DMS153 treated with DMSO at 0.1 percent for 48 hours (cell line): ENCODE data around the gene KPNA4.
"Not testable (repeated sequence)": the region's sequence is repeated elsewhere in the genome, so short reads cannot be mapped to it uniquely, and the experiment has no call there.

ENCODE experiments used
- DNase-seq: peaks from one replicate; lab custom pipeline; 2025; ENCODE audit not compliant: unreplicated experiment; lab: John Stamatoyannopoulos, UW

KPNA4 gene

DNA sequence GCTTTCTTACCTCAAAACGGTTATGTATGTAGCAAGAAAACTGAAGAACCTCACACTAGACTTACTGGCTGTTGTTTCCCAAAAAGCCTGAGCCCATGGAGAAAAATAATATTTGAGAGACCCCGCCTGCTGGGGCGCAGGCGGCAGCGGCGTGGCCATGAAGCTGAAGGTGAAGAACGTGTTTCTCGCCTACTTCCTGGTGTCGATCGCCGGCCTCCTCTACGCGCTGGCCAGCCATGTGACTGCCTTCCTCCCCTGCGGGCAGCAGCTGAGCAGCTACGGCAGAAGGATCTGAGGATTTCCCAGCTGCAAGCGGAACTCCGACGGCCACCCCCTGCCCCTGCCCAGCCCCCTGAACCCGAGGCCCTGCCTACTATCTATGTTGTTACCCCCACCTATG lies 113.1 kb downstream of the KPNA4 start:
- DNase-seq, result not testable (repeated sequence)

DNA sequence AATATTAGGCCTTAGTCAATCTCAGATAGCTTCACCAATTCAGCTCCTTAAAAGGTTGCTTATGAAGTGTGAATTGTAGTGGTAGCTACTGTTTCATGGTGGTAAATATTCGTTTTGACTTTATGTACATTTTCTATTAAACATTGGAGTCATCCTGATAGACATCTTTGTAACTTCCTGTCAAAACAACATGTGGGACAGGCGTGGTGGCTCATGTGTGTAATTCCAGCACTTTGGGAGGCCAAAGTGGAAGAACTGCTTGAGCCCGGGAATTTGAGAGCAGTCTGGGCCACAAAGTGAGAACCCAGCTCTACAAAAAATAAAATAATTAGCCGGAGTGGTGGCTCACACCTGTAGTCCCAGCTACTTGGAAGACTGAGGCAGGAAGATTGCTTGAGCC lies 113.8 kb downstream of the KPNA4 start:
- DNase-seq, result no peak

DNA sequence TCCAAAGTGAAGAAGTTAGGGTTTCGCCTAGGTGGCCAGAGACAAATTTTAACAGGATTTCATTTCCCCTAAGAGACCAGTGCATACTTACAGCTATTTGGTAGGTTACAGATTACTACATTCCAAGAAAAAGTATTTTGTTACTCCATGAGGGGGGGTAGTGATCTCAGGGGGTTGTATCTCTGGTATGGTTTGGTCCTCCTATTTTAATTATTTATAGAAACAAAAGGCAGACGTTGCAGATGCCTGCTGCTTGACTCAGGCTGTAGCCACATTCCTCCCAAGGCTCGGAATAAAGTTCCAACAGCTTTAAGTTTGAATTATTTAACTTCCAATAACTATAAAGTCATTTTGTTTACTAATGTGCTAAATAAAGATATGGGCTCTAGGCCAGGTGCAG lies 114.5 kb downstream of the KPNA4 start:
- DNase-seq, result no peak

DNA sequence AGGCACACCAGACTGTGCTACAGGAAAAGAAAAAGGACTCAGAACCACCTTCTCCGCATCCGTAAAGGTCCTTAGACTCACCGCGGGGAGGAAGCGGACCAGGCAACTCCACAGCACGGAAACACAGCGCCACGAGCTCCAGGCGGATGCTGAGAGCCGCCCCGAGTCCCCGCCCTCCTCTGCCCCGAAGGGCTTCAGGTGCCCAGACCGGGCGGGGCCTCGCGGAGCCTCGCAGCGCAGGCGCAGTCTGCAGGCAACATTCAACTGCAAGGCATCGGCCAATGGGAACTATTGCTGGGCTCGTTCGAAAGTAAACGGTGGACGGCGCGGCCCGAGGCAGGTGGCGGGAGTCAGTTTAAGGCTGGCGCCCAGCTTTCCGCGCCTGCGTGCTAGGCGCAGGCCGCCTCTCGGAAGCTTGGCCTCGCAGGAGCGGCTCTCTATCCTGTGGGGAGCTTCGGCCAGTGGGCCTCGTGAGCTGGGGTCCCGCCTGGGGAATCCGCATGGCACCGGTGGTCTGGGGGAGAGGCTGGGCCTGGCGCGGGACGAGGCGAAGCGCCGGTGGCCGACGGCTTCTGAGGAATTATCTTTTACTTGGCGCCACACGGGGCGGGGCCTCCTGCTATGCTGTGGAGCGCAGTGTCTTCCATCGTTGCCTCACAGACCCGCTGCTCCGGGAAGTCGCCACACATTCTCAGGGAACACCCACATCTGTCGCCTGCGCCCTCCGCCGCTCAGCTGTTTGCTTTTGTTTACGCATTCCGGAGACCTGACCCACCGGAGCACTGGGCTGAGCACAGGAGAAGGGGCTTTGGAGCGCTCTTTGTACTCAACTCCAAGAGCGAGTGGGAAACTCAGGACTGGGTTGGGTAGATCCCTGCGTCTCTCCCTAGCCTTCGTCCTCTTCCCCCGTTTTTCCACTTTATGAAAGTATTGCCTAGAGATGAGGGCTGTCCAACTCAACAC lies 115.5 kb downstream of the KPNA4 start, which contains the start of gene TRIM59:
TSS of gene TRIM59 (minus strand) at position 151 of the 963 bp plus-strand sequence. CDS start 10,603 bp downstream, outside the sequence.
- no peak for DNase-seq

DNA sequence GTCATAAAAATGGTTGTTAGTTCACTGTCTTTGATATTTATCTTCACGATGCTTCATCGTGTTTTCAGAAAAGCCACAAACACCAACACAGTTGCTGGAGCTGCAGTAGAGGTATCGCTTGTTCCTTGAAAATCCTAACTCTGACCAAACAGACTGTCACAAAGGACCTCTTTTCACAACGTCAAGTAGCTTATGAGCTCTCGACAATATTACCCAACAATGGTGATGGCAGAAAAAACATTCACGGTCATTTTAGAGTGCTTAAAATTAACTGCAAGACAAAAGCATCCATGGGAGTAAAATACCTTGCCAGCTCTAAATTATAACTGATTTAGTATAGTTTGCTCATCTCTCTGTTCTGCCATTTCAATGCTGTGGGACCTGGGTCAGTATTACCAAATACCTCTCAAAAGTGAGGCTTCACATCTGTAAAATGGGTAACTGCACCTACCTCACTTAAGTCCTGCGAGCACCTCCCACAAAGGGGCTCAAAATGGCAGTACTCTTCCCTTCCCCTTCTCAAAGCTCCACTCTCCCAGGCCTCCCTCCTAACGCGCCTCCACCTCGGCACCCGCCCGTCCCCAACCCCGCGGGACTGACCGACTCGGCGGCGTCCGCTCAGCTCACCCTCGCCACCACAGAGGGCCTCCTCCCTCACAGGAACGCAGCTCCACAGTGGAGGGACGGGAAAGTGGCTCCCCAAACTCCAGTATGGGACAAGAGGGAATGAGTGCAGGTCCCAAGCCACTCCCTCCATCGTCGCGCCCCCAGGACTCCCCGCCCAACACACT lies 116.3 kb downstream of the KPNA4 start:
- DNase-seq, result no peak

DNA sequence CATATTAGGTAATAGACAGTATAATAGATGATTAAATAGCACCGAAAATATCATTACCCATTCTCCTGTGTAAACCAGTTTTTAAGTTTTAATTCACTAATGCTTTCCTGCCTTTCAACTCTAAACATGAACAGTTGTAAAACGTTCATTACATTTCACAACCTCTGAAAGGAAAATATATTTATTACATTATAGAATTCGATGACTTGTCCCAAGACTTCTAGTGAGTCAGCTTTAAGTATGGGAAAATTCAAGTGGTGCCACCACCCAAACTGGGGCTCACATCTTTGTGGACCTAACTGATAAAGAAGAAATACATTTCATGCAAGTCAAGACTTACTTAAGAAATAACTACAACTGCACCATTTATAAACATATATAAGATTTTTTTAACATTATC lies 117.8 kb downstream of the KPNA4 start:
- DNase-seq, result no peak

DNA sequence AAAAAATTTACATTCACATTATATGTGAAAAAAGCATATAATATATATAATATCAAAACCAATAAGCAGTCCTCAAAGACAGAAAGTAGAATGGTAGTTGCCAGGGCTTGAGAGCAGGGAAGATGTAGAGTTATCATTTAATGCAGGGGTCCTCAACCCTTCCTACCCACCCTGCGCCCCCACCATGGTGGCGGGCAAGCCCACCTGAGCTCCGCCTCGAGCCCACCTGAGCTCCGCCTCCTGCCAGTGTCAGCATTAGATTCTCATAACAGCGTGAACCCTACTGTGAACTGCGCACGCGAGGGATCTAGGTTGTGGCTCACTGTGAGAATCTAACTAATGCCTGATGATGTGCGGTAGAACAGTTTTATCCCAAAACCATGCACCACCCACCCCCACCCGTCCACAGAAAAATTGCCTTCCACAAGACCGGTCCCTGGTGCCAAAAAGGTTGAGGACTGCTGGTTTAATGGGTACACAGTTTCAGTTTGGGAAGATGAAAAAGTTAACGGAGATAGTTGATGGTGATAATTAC lies 118.8 kb downstream of the KPNA4 start:
- no peak for DNase-seq

DNA sequence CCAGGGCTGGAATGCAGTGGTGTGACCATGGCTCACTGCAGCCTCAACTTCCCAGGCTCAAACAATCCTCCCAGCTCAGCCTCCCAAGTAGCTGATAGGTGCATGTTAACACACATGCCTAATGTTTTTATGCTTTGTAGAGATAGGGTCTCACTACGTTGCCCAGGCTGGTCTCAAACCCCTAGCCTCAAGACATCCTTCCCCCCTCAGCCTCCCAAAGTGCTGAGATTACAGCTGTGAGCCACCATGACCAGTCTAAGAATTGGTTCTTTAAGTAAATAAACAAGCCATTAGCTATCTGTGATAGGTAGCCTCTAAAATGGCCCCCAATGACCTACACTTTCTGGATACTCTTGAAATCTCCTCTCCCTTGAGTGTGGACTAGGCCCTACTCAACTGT lies 119.5 kb downstream of the KPNA4 start:
- DNase-seq, result no peak
